Measurements from ENCODE around the gene ANKS1B. TPM values are rescaled to one million over a fixed set of nuclear protein-coding genes. Genes with fewer than 3 reads are reported as not detected.

Gene ANKS1B
- total RNA-seq, 4 donors from 2014 or later, result 4.9 to 15.4 (median 9.4) TPM

- 65% methylated on average over 1 of the region's 1 CpG for WGBS
- H3K9me3 ChIP-seq, result no peaks in the 10 kb centered on the region
Observed at GRCh38 chr12:99769396-99769980, 215.2 kb downstream of the ANKS1B start.

GRCh38 chr12:99768758-99769157 is 216.0 kb downstream of the ANKS1B start:
- no peak for DNase-seq (ENCODE audit: low spot score in 2 of 2)
- Histone ChIP-seq H3K27me3 (no peaks in the 10 kb centered on the region), H3K9me3 (no peaks in the 10 kb centered on the region), H3K4me1 (no peaks in the 10 kb centered on the region), H3K4me3 (no peak overlapping the region), H3K27ac (no peak overlapping the region), H3K36me3 (no peaks in the 10 kb centered on the region)
- WGBS, result 92% methylated on average over 7 of the region's 7 CpGs
- TF ChIP-seq CTCF (IDR thresholded peaks at IDR 0.05) (no peak), EP300 (IDR thresholded peaks at IDR 0.05) (no peak), POLR2A (IDR thresholded peaks at IDR 0.05) (no peak), POLR2AphosphoS5 (IDR thresholded peaks at IDR 0.05) (no peak)

More at GRCh38 chr12:99769396-99769980, 215.2 kb downstream of the ANKS1B start:
- H3K4me3 ChIP-seq, result no peak overlapping the region
- no peaks in the 10 kb centered on the region for H3K36me3 ChIP-seq
- TF ChIP-seq EP300 (IDR thresholded peaks at IDR 0.05) (no peak), CTCF (IDR thresholded peaks at IDR 0.05) (no peak), POLR2A (IDR thresholded peaks at IDR 0.05) (no peak), POLR2AphosphoS5 (IDR thresholded peaks at IDR 0.05) (no peak)
- H3K27ac ChIP-seq, result no peak overlapping the region
- no peaks in the 10 kb centered on the region for H3K4me1 ChIP-seq
- H3K27me3 ChIP-seq, result no peaks in the 10 kb centered on the region
- no peak for DNase-seq (ENCODE audit: low spot score in 2 of 2)

GRCh38 chr12:99767809-99768208 is 216.9 kb downstream of the ANKS1B start:
- no peaks in the 10 kb centered on the region for H3K9me3 ChIP-seq
- DNase-seq (ENCODE audit: low spot score in 2 of 2), result no peak
- no peak overlapping the region for H3K27ac ChIP-seq
- WGBS, result 9% methylated on average over 1 of the region's 1 CpG
- TF ChIP-seq POLR2AphosphoS5 (IDR thresholded peaks at IDR 0.05) (no peak), POLR2A (IDR thresholded peaks at IDR 0.05) (no peak), CTCF (IDR thresholded peaks at IDR 0.05) (peak in 1 of 2 donors; percentile 13), EP300 (IDR thresholded peaks at IDR 0.05) (no peak)
- no peaks in the 10 kb centered on the region for H3K36me3 ChIP-seq
- no peaks in the 10 kb centered on the region for H3K4me1 ChIP-seq
- H3K4me3 ChIP-seq, result no peak overlapping the region
- H3K27me3 ChIP-seq, result no peaks in the 10 kb centered on the region

- Histone ChIP-seq H3K27ac (no peak overlapping the region), H3K27me3 (no peaks in the 10 kb centered on the region), H3K4me1 (no peaks in the 10 kb centered on the region), H3K9me3 (no peaks in the 10 kb centered on the region), H3K36me3 (no peaks in the 10 kb centered on the region), H3K4me3 (no peak overlapping the region)
- 82% methylated on average over 1 of the region's 1 CpG for WGBS
- TF ChIP-seq POLR2AphosphoS5 (IDR thresholded peaks at IDR 0.05) (no peak), CTCF (IDR thresholded peaks at IDR 0.05) (no peak), POLR2A (IDR thresholded peaks at IDR 0.05) (no peak), EP300 (IDR thresholded peaks at IDR 0.05) (no peak)
- DNase-seq (ENCODE audit: low spot score in 2 of 2), result no peak
Observed at GRCh38 chr12:99766408-99766807, 218.3 kb downstream of the ANKS1B start.

GRCh38 chr12:99765469-99766114 is 219.1 kb downstream of the ANKS1B start:
- Histone ChIP-seq H3K4me1 (no peaks in the 10 kb centered on the region), H3K27ac (no peak overlapping the region), H3K9me3 (no peaks in the 10 kb centered on the region), H3K4me3 (no peak overlapping the region), H3K27me3 (no peaks in the 10 kb centered on the region), H3K36me3 (no peaks in the 10 kb centered on the region)
- WGBS, result 76% methylated on average over 3 of the region's 3 CpGs
- TF ChIP-seq CTCF (IDR thresholded peaks at IDR 0.05) (no peak), EP300 (IDR thresholded peaks at IDR 0.05) (no peak), POLR2A (IDR thresholded peaks at IDR 0.05) (no peak), POLR2AphosphoS5 (IDR thresholded peaks at IDR 0.05) (no peak)
- DNase-seq (ENCODE audit: low spot score in 2 of 2), result no peak

Measured in suprapubic skin (tissue), 4 donors.